ENCODE results near the gene BRAP.

DNA sequence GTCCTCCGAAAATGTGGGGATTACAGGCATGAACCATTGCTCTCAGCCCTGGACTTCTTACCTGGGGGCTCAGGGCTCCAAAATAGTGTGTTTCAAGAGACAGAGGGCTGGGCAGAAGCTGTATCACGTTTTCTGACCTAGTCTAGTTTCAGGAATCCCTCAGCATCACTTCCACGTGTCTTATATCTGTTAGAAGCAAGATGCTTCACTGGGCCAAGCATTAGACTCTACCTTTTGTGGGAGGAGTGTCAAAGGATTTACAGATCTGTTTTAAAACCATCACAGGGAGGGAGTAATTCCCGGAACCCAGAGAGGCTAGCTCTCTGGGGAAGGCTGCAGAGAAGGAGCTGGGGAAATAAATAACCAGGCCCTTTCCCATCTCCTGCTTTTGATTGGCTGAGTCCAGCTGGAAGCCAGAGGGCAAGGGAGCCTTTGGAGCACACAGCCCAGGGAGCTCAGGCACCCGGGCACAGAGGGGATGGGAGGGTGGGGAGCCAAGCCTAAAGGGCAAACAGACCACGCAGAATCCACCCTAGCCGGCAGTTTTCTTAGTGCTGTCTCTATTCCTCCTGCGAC is 47.7 kb upstream of the BRAP start:
- no peak for TF ChIP-seq CTCF (optimal IDR thresholded peaks at IDR 0.05 in 1 of 3, IDR thresholded peaks at IDR 0.05 in 1 of 3, conservative IDR thresholded peaks at IDR 0.05 in 1 of 3; ENCODE audit: extremely low read depth in 1 of 3, insufficient read depth in 2 of 3, low read length in 3 of 3)
- no peak for TF ChIP-seq EZH2 (IDR thresholded peaks at IDR 0.05; ENCODE audit: low read length)

Data from keratinocyte (primary cell).